Liver (tissue), 9 donors: ENCODE results near the gene ZNF148. TPM values are rescaled to one million over a fixed set of nuclear protein-coding genes. Genes with fewer than 3 reads are reported as not detected.
A peak's percentile ranks its signal among the peaks of the same experiment; 100 is the strongest.

ENCODE experiments used
- DNase-seq: peaks from one replicate; pipeline ENCODE4 v3.0.0-alpha.2; 2017; ENCODE audit warnings: low spot score
- H3K27ac ChIP-seq, 2 donors: one replicate each; pipeline ENCODE4 v1.7.0; 2013; ENCODE audit warnings: inconsistent platforms in 2 of 2, low read length in 2 of 2, control low read depth in 1 of 2, low read depth in 1 of 2, mild to moderate bottlenecking in 1 of 2
- H3K27me3 ChIP-seq, 4 donors: one replicate each; pipeline versions ENCODE4 v1.6.1 to v1.7.0; 2013; ENCODE audit warnings: low read length in 3 of 4, inconsistent platforms in 1 of 4, mild to moderate bottlenecking in 1 of 4, moderate library complexity in 1 of 4; ENCODE audit not compliant: control insufficient read depth in 4 of 4, insufficient read depth in 4 of 4
- H3K36me3 ChIP-seq, 4 donors: one replicate each; pipeline versions ENCODE4 v1.6.1 to v1.7.0; 2013; ENCODE audit warnings: low read length in 3 of 4, mild to moderate bottlenecking in 3 of 4, low read depth in 1 of 4, moderate library complexity in 1 of 4; ENCODE audit not compliant: control insufficient read depth in 4 of 4, insufficient read depth in 3 of 4
- H3K4me1 ChIP-seq, 4 donors: one replicate each; pipeline versions ENCODE4 v1.6.1 to v1.7.0; 2013; ENCODE audit warnings: low read length in 3 of 4, mild to moderate bottlenecking in 3 of 4, moderate library complexity in 1 of 4; ENCODE audit not compliant: control insufficient read depth in 4 of 4, insufficient read depth in 4 of 4
- H3K4me3 ChIP-seq, 3 donors: one replicate each; pipeline versions ENCODE4 v1.6.1 to v1.7.0; 2013; ENCODE audit warnings: low read length in 3 of 3, control low read depth in 1 of 3, low read depth in 1 of 3, mild to moderate bottlenecking in 1 of 3
- H3K9ac ChIP-seq, 2 donors: one replicate each; pipeline ENCODE4 v1.7.0; 2013; ENCODE audit warnings: low read length in 2 of 2, mild to moderate bottlenecking in 2 of 2, moderate library complexity in 2 of 2, control low read depth in 1 of 2, low read depth in 1 of 2
- H3K9me3 ChIP-seq, 4 donors: one replicate each; pipeline versions ENCODE4 v1.6.1 to v1.7.0; 2013; ENCODE audit warnings: low read length in 3 of 4; ENCODE audit not compliant: control insufficient read depth in 4 of 4
- HNF4A ChIP-seq, 2 donors: conservative IDR thresholded peaks; 2 replicates each; pipeline ENCODE4 v1.6.1; 2016; ENCODE audit warnings: antibody characterized with exemption in 2 of 2, mild to moderate bottlenecking in 2 of 2
- JUND ChIP-seq, 2 donors: IDR thresholded peaks; 2 replicates each; pipeline ENCODE4 v1.6.1; 2016; ENCODE audit warnings: antibody characterized with exemption in 2 of 2
- NR2F2 ChIP-seq: IDR thresholded peaks from 2 replicates; pipeline ENCODE4 v1.6.1; 2016; ENCODE audit warnings: antibody characterized with exemption
- RAD21 ChIP-seq, 2 donors: IDR thresholded peaks; 2 replicates each; pipeline ENCODE4 v1.6.1; 2016; ENCODE audit warnings: antibody characterized with exemption in 2 of 2, mild to moderate bottlenecking in 2 of 2
- RXRA ChIP-seq, 2 donors: IDR thresholded peaks; 2 replicates each; pipeline ENCODE4 v1.6.1; 2017 to 2018; ENCODE audit warnings: antibody characterized with exemption in 2 of 2, mild to moderate bottlenecking in 1 of 2
- SP1 ChIP-seq: IDR thresholded peaks from 2 replicates; pipeline ENCODE4 v1.6.1; 2018; ENCODE audit warnings: antibody characterized with exemption, mild to moderate bottlenecking
- YY1 ChIP-seq: IDR thresholded peaks from 2 replicates; pipeline ENCODE4 v1.6.1; 2016; ENCODE audit warnings: antibody characterized with exemption, mild to moderate bottlenecking
- whole genome bisulfite sequencing: extraction: QIAGEN DNeasy Blood & Tissue Kit; methylation state at CpG from one replicate; pipeline ENCODE4 v1.1.7; 2013; 5-methylcytosine and 5-hydroxymethylcytosine counted together
- polyA plus RNA-seq, 2 donors: library from polyadenylated mRNA; stranded (reverse) in 1 of 2; unstranded in 1 of 2; fragments of 200-250 nt in 1 of 2; fragments of >200 nt in 1 of 2; fragmentation: Nextera tagmentation in 1 of 2; extraction: Ambion mirVana in 1 of 2; gene quantifications; one replicate each; pipeline versions ENCODE4 v1.2.1 to v1.2.3, GENCODE V29; 2013 to 2015
- total RNA-seq, 2 donors: library from RNA; depleted of rRNA; stranded (reverse); fragments of >200 nt; gene quantifications; one replicate each; pipeline ENCODE4 v1.2.3, GENCODE V29; 2014
- TF ChIP-seq, protein P1 (sequence below): IDR thresholded peaks from 2 replicates; pipeline ENCODE4 v1.6.1; 2016; ENCODE audit warnings: antibody characterized with exemption, mild to moderate bottlenecking
- TF ChIP-seq, protein P2 (sequence below): IDR thresholded peaks from 2 replicates; pipeline ENCODE4 v1.6.1; 2016; ENCODE audit warnings: antibody characterized with exemption
- TF ChIP-seq, protein P3 (sequence below): fragments of 150-350 bp; IDR thresholded peaks from 2 replicates; pipeline ENCODE4 v1.5.1; 2017; ENCODE audit warnings: improper control_type of control experiment, low read depth, low read length; ENCODE audit not compliant: missing input control
- TF ChIP-seq, protein P4 (sequence below): IDR thresholded peaks from 2 replicates; pipeline ENCODE4 v1.6.1; 2016; ENCODE audit warnings: antibody characterized with exemption
- donor health status: healthy.
- donor health status: healthy.
- donor health status: healthy.
- donor health status: healthy.
- donor health status: healthy.

Gene ZNF148
- total and polyA plus RNA-seq, 4 donors = 4.0 to 20.3 (median 17.1) TPM

DNA sequence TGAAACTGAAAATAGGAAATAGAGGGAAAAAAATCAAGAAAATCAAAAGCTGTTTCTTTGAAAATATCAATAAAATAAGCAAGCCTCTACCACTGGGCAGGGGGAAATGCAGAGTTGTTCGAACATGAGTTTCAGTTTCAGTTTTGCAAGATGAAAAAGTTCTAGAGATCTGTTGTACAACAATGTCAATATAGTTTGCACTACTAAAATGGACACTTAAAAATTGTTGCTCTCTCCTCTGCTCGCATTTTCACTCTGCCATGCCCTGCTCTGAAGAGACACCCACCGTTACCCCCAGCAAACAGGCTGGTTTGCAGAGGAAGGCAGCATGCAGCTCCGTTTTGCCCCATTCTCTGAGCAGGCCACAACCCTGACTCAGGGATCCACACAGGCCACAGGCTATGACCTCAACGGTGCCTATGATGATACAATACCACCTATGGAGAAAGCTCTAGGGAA lies 64.5 kb downstream of the ZNF148 start:
- DNase-seq = no peak
- WGBS = 12% methylated on average over 5 of the region's 5 CpGs
- Histone ChIP-seq H3K4me1 (peaks cover 2 to 16% (median 10%) of the 10 kb centered on the region in 4 donors), H3K9me3 (no peaks in the 10 kb centered on the region), H3K4me3 (peak overlapping the region; percentile 30 to 60 (median 38)), H3K36me3 (peaks cover 3 to 8% (median 4%) of the 10 kb centered on the region in 4 donors), H3K9ac (peak overlapping the region; percentile 30 to 41), H3K27ac (peak overlapping the region; percentile 78 to 90), H3K27me3 (no peaks in the 10 kb centered on the region)
- TF ChIP-seq, protein P1, sequence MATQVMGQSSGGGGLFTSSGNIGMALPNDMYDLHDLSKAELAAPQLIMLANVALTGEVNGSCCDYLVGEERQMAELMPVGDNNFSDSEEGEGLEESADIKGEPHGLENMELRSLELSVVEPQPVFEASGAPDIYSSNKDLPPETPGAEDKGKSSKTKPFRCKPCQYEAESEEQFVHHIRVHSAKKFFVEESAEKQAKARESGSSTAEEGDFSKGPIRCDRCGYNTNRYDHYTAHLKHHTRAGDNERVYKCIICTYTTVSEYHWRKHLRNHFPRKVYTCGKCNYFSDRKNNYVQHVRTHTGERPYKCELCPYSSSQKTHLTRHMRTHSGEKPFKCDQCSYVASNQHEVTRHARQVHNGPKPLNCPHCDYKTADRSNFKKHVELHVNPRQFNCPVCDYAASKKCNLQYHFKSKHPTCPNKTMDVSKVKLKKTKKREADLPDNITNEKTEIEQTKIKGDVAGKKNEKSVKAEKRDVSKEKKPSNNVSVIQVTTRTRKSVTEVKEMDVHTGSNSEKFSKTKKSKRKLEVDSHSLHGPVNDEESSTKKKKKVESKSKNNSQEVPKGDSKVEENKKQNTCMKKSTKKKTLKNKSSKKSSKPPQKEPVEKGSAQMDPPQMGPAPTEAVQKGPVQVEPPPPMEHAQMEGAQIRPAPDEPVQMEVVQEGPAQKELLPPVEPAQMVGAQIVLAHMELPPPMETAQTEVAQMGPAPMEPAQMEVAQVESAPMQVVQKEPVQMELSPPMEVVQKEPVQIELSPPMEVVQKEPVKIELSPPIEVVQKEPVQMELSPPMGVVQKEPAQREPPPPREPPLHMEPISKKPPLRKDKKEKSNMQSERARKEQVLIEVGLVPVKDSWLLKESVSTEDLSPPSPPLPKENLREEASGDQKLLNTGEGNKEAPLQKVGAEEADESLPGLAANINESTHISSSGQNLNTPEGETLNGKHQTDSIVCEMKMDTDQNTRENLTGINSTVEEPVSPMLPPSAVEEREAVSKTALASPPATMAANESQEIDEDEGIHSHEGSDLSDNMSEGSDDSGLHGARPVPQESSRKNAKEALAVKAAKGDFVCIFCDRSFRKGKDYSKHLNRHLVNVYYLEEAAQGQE = no peak
- TF ChIP-seq RAD21 (IDR thresholded peaks at IDR 0.05) (peak in 1 of 2 donors; percentile 24), NR2F2 (peak; percentile 49), YY1 (peak; percentile 43), JUND (IDR thresholded peaks at IDR 0.05) (no peak), SP1 (peak; percentile 11), RXRA (IDR thresholded peaks at IDR 0.05) (peak in 1 of 2 donors; percentile 39)
- TF ChIP-seq, protein P2, sequence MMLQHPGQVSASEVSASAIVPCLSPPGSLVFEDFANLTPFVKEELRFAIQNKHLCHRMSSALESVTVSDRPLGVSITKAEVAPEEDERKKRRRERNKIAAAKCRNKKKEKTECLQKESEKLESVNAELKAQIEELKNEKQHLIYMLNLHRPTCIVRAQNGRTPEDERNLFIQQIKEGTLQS = peak; percentile 39
- TF ChIP-seq, protein P3, sequence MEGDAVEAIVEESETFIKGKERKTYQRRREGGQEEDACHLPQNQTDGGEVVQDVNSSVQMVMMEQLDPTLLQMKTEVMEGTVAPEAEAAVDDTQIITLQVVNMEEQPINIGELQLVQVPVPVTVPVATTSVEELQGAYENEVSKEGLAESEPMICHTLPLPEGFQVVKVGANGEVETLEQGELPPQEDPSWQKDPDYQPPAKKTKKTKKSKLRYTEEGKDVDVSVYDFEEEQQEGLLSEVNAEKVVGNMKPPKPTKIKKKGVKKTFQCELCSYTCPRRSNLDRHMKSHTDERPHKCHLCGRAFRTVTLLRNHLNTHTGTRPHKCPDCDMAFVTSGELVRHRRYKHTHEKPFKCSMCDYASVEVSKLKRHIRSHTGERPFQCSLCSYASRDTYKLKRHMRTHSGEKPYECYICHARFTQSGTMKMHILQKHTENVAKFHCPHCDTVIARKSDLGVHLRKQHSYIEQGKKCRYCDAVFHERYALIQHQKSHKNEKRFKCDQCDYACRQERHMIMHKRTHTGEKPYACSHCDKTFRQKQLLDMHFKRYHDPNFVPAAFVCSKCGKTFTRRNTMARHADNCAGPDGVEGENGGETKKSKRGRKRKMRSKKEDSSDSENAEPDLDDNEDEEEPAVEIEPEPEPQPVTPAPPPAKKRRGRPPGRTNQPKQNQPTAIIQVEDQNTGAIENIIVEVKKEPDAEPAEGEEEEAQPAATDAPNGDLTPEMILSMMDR = no peak

DNA sequence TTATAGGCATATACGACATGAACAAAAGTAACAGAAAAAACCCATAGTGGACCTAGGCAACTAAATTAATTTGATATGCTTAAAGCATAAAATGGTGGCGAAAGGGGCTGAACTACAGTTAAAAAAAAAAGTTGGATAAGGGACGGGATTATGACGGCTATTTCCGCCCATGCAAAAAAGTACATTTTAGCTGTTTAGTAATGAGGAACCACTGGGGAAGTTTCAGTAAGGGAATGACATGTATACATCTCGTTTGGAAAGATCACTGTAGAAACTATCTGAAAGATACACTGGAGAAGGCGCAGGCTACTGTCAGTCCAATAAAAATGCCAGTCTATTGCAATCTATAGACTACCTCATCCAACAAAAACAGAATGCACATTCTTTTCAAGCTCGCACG lies 65.6 kb downstream of the ZNF148 start:
- Histone ChIP-seq H3K27ac (no peak overlapping the region), H3K4me3 (no peak overlapping the region), H3K9ac (no peak overlapping the region), H3K27me3 (no peaks in the 10 kb centered on the region), H3K9me3 (no peaks in the 10 kb centered on the region), H3K36me3 (peaks cover 3 to 8% (median 4%) of the 10 kb centered on the region in 4 donors), H3K4me1 (peaks cover 2 to 16% (median 10%) of the 10 kb centered on the region in 4 donors)
- 93% methylated on average over 9 of the region's 9 CpGs for WGBS
- no peak for DNase-seq
- TF ChIP-seq, protein P4, sequence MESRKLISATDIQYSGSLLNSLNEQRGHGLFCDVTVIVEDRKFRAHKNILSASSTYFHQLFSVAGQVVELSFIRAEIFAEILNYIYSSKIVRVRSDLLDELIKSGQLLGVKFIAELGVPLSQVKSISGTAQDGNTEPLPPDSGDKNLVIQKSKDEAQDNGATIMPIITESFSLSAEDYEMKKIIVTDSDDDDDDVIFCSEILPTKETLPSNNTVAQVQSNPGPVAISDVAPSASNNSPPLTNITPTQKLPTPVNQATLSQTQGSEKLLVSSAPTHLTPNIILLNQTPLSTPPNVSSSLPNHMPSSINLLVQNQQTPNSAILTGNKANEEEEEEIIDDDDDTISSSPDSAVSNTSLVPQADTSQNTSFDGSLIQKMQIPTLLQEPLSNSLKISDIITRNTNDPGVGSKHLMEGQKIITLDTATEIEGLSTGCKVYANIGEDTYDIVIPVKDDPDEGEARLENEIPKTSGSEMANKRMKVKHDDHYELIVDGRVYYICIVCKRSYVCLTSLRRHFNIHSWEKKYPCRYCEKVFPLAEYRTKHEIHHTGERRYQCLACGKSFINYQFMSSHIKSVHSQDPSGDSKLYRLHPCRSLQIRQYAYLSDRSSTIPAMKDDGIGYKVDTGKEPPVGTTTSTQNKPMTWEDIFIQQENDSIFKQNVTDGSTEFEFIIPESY = no peak
- TF ChIP-seq HNF4A (conservative IDR thresholded peaks at IDR 0.05) = no peak
